Activated T-cell treated with anti-CD3 and anti-CD28 coated beads, Interleukin-2, amount 50 U/mL, for 24 hours (primary cell): ENCODE results near the gene MBNL1.
"Not testable (repeated sequence)": the region's sequence is repeated elsewhere in the genome, so short reads cannot be mapped to it uniquely, and the experiment has no call there.

Experiments
- DNase-seq: peaks from one replicate; pipeline ENCODE4 v3.0.0-alpha.2; 2020
- H3K27ac Mint-ChIP-seq: 2 replicates; pipeline ENCODE4 v1.8.0; 2020; ENCODE audit warnings: mild to moderate bottlenecking, mixed read lengths
- H3K27me3 Mint-ChIP-seq: 2 replicates; pipeline ENCODE4 v1.8.0; 2020; ENCODE audit warnings: mixed read lengths
- H3K36me3 Mint-ChIP-seq: 2 replicates; pipeline ENCODE4 v1.8.0; 2020; ENCODE audit warnings: low read depth, mixed read lengths
- H3K4me1 Mint-ChIP-seq: 2 replicates; pipeline ENCODE4 v1.8.0; 2020; ENCODE audit warnings: low read depth, mixed read lengths
- H3K4me3 Mint-ChIP-seq: 2 replicates; pipeline ENCODE4 v1.8.0; 2020; ENCODE audit warnings: mild to moderate bottlenecking, moderate library complexity, mixed read lengths
- H3K9me3 Mint-ChIP-seq: 2 replicates; pipeline ENCODE4 v1.8.0; 2020; ENCODE audit warnings: mixed read lengths

Gene MBNL1

GRCh38 chr3:152426393-152426792, 157.7 kb downstream of the MBNL1 start:
- Mint-ChIP-seq H3K27me3 (no peaks in the 10 kb centered on the region), H3K9me3 (peaks cover 11% of the 10 kb centered on the region), H3K27ac (peak overlapping the region; percentile 88), H3K4me3 (no peak overlapping the region), H3K36me3 (peaks cover 90% of the 10 kb centered on the region), H3K4me1 (peaks cover 81% of the 10 kb centered on the region)
- DNase-seq: no peak

GRCh38 chr3:152428577-152428976, 159.8 kb downstream of the MBNL1 start:
- peaks cover 60% of the 10 kb centered on the region for H3K4me1 Mint-ChIP-seq
- peaks cover 3% of the 10 kb centered on the region for H3K9me3 Mint-ChIP-seq
- peak overlapping the region; percentile 29 for H3K27ac Mint-ChIP-seq
- no peak for DNase-seq
- no peaks in the 10 kb centered on the region for H3K27me3 Mint-ChIP-seq
- H3K4me3 Mint-ChIP-seq: no peak overlapping the region
- peaks cover 88% of the 10 kb centered on the region for H3K36me3 Mint-ChIP-seq

- Mint-ChIP-seq H3K36me3 (peaks cover 90% of the 10 kb centered on the region), H3K4me1 (peaks cover 57% of the 10 kb centered on the region), H3K27me3 (no peaks in the 10 kb centered on the region), H3K27ac (peak overlapping the region; percentile 79), H3K4me3 (no peak overlapping the region), H3K9me3 (peaks cover 16% of the 10 kb centered on the region)
- no peak for DNase-seq
These were observed 161.7 kb downstream of the MBNL1 start for GRCh38 chr3:152430223-152431002.

- peak overlapping the region; percentile 70 for H3K27ac Mint-ChIP-seq
These were observed 165.4 kb downstream of the MBNL1 start for GRCh38 chr3:152434142-152434541.

GRCh38 chr3:152435210-152435609, 166.5 kb downstream of the MBNL1 start:
- DNase-seq, H3K27me3 Mint-ChIP-seq, H3K4me3 Mint-ChIP-seq: not testable (repeated sequence)
- H3K4me1 Mint-ChIP-seq: peaks cover 65% of the 10 kb centered on the region
- peaks cover 16% of the 10 kb centered on the region for H3K9me3 Mint-ChIP-seq
- H3K27ac Mint-ChIP-seq: peak overlapping the region; percentile 69
- peaks cover 89% of the 10 kb centered on the region for H3K36me3 Mint-ChIP-seq

More at GRCh38 chr3:152434142-152434541, 165.4 kb downstream of the MBNL1 start:
- Mint-ChIP-seq H3K9me3 (peaks cover 16% of the 10 kb centered on the region), H3K27me3 (no peaks in the 10 kb centered on the region), H3K4me1 (peaks cover 61% of the 10 kb centered on the region), H3K4me3 (no peak overlapping the region), H3K36me3 (peaks cover 89% of the 10 kb centered on the region)
- DNase-seq: no peak

- H3K36me3 Mint-ChIP-seq: peaks cover 82% of the 10 kb centered on the region
These were observed 168.2 kb downstream of the MBNL1 start for GRCh38 chr3:152436707-152437590.

GRCh38 chr3:152438181-152438580, 169.5 kb downstream of the MBNL1 start:
- peaks cover 12% of the 10 kb centered on the region for H3K9me3 Mint-ChIP-seq
- no peak overlapping the region for H3K4me3 Mint-ChIP-seq
- peak overlapping the region; percentile 85 for H3K27ac Mint-ChIP-seq

More at GRCh38 chr3:152436707-152437590, 168.2 kb downstream of the MBNL1 start:
- Mint-ChIP-seq H3K4me1 (peaks cover 71% of the 10 kb centered on the region), H3K27ac (peak overlapping the region; percentile 83), H3K27me3 (no peaks in the 10 kb centered on the region), H3K9me3 (peaks cover 14% of the 10 kb centered on the region), H3K4me3 (no peak overlapping the region)
- DNase-seq: no peak

GRCh38 chr3:152438706-152439105, 170.0 kb downstream of the MBNL1 start:
- Mint-ChIP-seq H3K4me1 (peaks cover 85% of the 10 kb centered on the region), H3K4me3 (no peak overlapping the region), H3K27ac (peak overlapping the region; percentile 85)

More at GRCh38 chr3:152438181-152438580, 169.5 kb downstream of the MBNL1 start:
- Mint-ChIP-seq H3K27me3 (no peaks in the 10 kb centered on the region), H3K4me1 (peaks cover 80% of the 10 kb centered on the region), H3K36me3 (peaks cover 72% of the 10 kb centered on the region)
- DNase-seq: no peak

GRCh38 chr3:152440243-152440642, 171.5 kb downstream of the MBNL1 start:
- H3K27me3 Mint-ChIP-seq, H3K9me3 Mint-ChIP-seq, H3K4me3 Mint-ChIP-seq, DNase-seq: not testable (repeated sequence)
- Mint-ChIP-seq H3K36me3 (peaks cover 65% of the 10 kb centered on the region), H3K27ac (peak overlapping the region; percentile 40), H3K4me1 (peaks cover 86% of the 10 kb centered on the region)

More at GRCh38 chr3:152438706-152439105, 170.0 kb downstream of the MBNL1 start:
- Mint-ChIP-seq H3K27me3 (no peaks in the 10 kb centered on the region), H3K9me3 (peaks cover 12% of the 10 kb centered on the region), H3K36me3 (peaks cover 67% of the 10 kb centered on the region)
- no peak for DNase-seq

- Mint-ChIP-seq H3K4me3 (no peak overlapping the region), H3K27ac (peak overlapping the region; percentile 88), H3K27me3 (no peaks in the 10 kb centered on the region), H3K4me1 (peaks cover 83% of the 10 kb centered on the region), H3K9me3 (no peaks in the 10 kb centered on the region), H3K36me3 (peaks cover 67% of the 10 kb centered on the region)
- no peak for DNase-seq
These were observed 174.7 kb downstream of the MBNL1 start for GRCh38 chr3:152443212-152444023.

- no peak for DNase-seq
- Mint-ChIP-seq H3K27me3 (no peaks in the 10 kb centered on the region), H3K36me3 (peaks cover 67% of the 10 kb centered on the region), H3K27ac (peak overlapping the region; percentile 82), H3K4me1 (peaks cover 79% of the 10 kb centered on the region), H3K4me3 (no peak overlapping the region), H3K9me3 (no peaks in the 10 kb centered on the region)
These were observed 175.4 kb downstream of the MBNL1 start for GRCh38 chr3:152444029-152444641.

- DNase-seq: no peak
- Mint-ChIP-seq H3K36me3 (peaks cover 67% of the 10 kb centered on the region), H3K27ac (peak overlapping the region; percentile 82), H3K4me1 (peaks cover 69% of the 10 kb centered on the region), H3K9me3 (no peaks in the 10 kb centered on the region), H3K27me3 (no peaks in the 10 kb centered on the region), H3K4me3 (no peak overlapping the region)
These were observed 176.5 kb downstream of the MBNL1 start for GRCh38 chr3:152445212-152445611.

GRCh38 chr3:152446495-152446894, 177.8 kb downstream of the MBNL1 start:
- H3K27me3 Mint-ChIP-seq: no peaks in the 10 kb centered on the region
- no peak for DNase-seq

More at GRCh38 chr3:152446495-152446894, 177.8 kb downstream of the MBNL1 start:
- Mint-ChIP-seq H3K9me3 (no peaks in the 10 kb centered on the region), H3K4me3 (no peak overlapping the region), H3K36me3 (peaks cover 75% of the 10 kb centered on the region), H3K27ac (peak overlapping the region; percentile 66), H3K4me1 (peaks cover 74% of the 10 kb centered on the region)
